ENCODE results near the gene LRRC4B.

Gene LRRC4B

DNA sequence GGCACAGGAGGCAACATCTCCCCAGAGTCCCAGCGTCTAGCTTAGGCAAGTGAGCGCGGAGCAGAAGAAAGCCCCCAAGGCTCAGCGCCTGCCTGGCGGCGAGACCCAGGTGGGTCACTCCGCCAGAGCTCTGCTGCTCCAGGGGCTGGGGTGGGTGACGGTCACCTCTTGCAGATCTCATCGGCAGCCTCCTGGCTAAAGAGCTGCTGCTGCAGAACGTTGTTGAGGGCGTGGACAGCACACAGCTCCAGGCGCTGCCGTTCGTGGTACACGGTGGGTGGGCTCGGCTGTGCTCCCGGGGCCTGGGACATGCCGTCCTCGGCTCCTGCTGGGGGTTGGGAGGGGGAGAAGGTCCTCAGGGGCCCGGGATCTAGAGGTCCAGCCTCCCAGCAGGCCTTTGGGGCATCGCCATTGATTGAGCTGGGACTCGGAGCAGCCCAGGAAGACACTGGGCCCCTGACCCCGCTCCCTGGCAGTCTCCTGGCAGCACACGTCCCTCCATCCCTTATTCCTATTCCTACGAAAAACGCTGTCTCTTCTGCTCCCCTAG is 58.0 kb downstream of the LRRC4B start:
- no peak for TF ChIP-seq Cebpa-rat (IDR thresholded peaks at IDR 0.05)
- H3K9ac ChIP-seq = peak overlapping the region; percentile 71 to 91 (median 83)

DNA sequence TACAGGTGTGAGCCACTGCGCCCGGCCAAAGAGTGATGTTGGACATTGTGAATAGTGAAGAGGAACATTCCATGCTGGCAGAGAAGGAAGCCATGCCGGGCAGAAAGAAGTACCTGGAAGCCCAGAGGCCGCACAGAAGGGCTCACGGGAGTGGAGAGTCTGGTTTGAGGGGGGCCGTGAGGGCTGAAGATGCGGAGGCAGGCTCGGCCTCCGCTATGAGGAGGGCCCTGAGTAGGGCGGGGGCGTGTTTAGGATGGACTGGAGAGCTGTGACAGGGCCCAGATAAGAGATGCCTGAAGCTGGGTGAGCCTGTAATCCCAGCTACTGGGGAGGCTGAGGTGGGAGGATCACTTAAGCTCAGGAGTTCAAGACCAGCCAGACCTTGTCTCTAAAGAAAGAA is 58.9 kb downstream of the LRRC4B start:
- no peak for TF ChIP-seq Cebpa-rat (IDR thresholded peaks at IDR 0.05)

More for the DNA sequence above, 58.0 kb downstream of the LRRC4B start:
- peak overlapping the region; percentile 82 to 93 (median 86) for H3K27ac ChIP-seq
- no peaks in the 10 kb centered on the region for H4K20me1 ChIP-seq
- H3K4me3 ChIP-seq = peak overlapping the region; percentile 55 to 86 (median 66)
- peaks cover 41 to 74% (median 68%) of the 10 kb centered on the region in 10 experiments for H3K4me1 ChIP-seq
- H3K36me3 ChIP-seq = peaks cover 0 to 13% (median 0%) of the 10 kb centered on the region in 11 experiments; a peak in 3 of 22 replicates
- H3K4me2 ChIP-seq = peak overlapping the region; percentile 76 to 99 (median 90)
- H3K9me3 ChIP-seq (replicated peaks in 1 of 11) = no peaks in the 10 kb centered on the region
- no peaks in the 10 kb centered on the region for H3K27me3 ChIP-seq

DNA sequence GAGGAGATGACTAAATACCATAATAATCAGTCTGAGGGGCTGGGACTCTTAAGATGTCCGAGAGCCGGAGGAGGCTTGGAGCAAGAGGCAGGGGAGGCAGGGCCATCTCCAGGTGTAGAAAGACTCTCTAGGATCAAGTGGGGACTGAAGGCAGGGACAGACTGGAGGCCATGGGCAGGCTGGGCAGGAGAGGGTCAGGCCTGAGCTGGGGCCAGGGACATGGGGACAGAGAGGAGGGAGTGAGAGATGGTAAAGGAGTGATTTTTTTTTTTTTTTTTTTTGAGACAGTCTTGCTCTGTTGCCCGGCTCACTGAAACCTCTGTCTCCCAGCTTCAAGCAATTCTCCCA is 59.4 kb downstream of the LRRC4B start:
- Histone ChIP-seq H3K27me3 (no peaks in the 10 kb centered on the region), H3K4me1 (peaks cover 41 to 60% (median 54%) of the 10 kb centered on the region in 10 experiments), H3K36me3 (peaks cover 0 to 14% (median 0%) of the 10 kb centered on the region in 11 experiments; a peak in 3 of 22 replicates), H4K20me1 (no peaks in the 10 kb centered on the region), H3K9ac (peak overlapping the region; percentile 46 to 90 (median 71); a peak in 19 of 22 replicates), H3K4me2 (peak overlapping the region; percentile 76 to 99 (median 90)), H3K4me3 (no peak overlapping the region), H3K27ac (peak overlapping the region in 10 of 11 experiments; percentile 72 to 91 (median 85); a peak in 20 of 22 replicates), H3K9me3 (replicated peaks in 1 of 11) (no peaks in the 10 kb centered on the region)
- no peak for TF ChIP-seq Cebpa-rat (IDR thresholded peaks at IDR 0.05)

More for the DNA sequence above, 58.9 kb downstream of the LRRC4B start:
- peaks cover 0 to 14% (median 0%) of the 10 kb centered on the region in 11 experiments; a peak in 3 of 22 replicates for H3K36me3 ChIP-seq
- peak overlapping the region; percentile 76 to 99 (median 90) for H3K4me2 ChIP-seq
- peak overlapping the region in 9 of 11 experiments; percentile 46 to 90 (median 70); a peak in 15 of 22 replicates for H3K9ac ChIP-seq
- H3K4me3 ChIP-seq = no peak overlapping the region
- no peaks in the 10 kb centered on the region for H4K20me1 ChIP-seq
- no peaks in the 10 kb centered on the region for H3K9me3 ChIP-seq (replicated peaks in 1 of 11)
- peak overlapping the region in 10 of 11 experiments; percentile 72 to 91 (median 85); a peak in 19 of 22 replicates for H3K27ac ChIP-seq
- H3K27me3 ChIP-seq = no peaks in the 10 kb centered on the region
- H3K4me1 ChIP-seq = peaks cover 41 to 65% (median 60%) of the 10 kb centered on the region in 10 experiments

DNA sequence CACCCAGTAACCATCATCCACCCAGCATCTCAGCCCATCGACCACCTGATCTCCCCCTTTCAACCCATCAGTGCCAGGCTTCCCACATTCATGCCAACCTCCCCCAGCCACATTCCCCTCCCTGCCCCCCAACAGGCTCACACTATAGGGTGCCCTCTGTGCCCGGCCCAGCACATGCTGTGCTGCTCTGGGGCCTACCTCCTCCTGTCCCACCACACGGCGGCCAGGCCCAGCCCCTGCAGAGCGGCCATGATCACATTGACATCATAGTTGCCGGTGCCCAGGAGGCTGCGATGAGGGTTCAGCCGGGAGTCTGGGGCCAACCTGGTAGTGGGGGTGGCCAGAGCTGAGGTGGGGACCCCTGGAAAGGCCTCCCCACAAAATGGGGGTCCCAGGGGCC is 60.9 kb downstream of the LRRC4B start:
- Histone ChIP-seq H3K4me1 (peaks cover 41 to 45% (median 44%) of the 10 kb centered on the region in 10 experiments), H3K4me2 (peak overlapping the region in 9 of 11 experiments; percentile 85 to 99 (median 90); a peak in 14 of 22 replicates), H3K27me3 (no peaks in the 10 kb centered on the region), H4K20me1 (no peaks in the 10 kb centered on the region), H3K4me3 (no peak overlapping the region), H3K9ac (peak overlapping the region in 5 of 11 experiments; percentile 68 to 81 (median 74); a peak in 9 of 22 replicates), H3K36me3 (peaks cover 0 to 14% (median 0%) of the 10 kb centered on the region in 11 experiments; a peak in 3 of 22 replicates), H3K9me3 (replicated peaks in 1 of 11) (no peaks in the 10 kb centered on the region), H3K27ac (peak overlapping the region in 10 of 11 experiments; percentile 72 to 91 (median 85); a peak in 18 of 22 replicates)
- no peak for TF ChIP-seq Cebpa-rat (IDR thresholded peaks at IDR 0.05)

DNA sequence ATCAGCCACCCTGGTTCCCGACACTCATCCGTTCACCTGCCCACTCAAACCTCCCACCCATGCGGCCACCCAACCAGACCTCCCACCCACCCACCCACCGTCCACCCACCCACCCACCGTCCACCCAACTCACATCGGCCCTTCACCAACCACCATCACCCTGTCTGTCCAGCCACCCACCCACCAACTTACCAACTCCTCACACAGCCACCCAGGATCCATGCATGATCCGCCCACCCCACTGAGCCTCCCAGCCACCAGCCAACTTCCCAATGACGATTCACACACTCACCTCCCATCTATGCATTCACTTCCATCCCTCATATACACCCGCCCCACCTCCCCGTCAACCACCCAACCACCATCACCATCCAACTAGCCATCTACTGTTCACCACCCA is 61.5 kb downstream of the LRRC4B start:
- Histone ChIP-seq H3K36me3 (peaks cover 0 to 14% (median 0%) of the 10 kb centered on the region in 11 experiments; a peak in 3 of 22 replicates), H3K4me1 (peaks cover 34 to 40% (median 37%) of the 10 kb centered on the region in 10 experiments), H3K4me3 (no peak overlapping the region), H3K27ac (no peak overlapping the region), H3K27me3 (no peaks in the 10 kb centered on the region), H3K9me3 (replicated peaks in 1 of 11) (no peaks in the 10 kb centered on the region), H3K4me2 (no peak overlapping the region), H4K20me1 (no peaks in the 10 kb centered on the region), H3K9ac (no peak overlapping the region)
- TF ChIP-seq Cebpa-rat (IDR thresholded peaks at IDR 0.05) = no peak

DNA sequence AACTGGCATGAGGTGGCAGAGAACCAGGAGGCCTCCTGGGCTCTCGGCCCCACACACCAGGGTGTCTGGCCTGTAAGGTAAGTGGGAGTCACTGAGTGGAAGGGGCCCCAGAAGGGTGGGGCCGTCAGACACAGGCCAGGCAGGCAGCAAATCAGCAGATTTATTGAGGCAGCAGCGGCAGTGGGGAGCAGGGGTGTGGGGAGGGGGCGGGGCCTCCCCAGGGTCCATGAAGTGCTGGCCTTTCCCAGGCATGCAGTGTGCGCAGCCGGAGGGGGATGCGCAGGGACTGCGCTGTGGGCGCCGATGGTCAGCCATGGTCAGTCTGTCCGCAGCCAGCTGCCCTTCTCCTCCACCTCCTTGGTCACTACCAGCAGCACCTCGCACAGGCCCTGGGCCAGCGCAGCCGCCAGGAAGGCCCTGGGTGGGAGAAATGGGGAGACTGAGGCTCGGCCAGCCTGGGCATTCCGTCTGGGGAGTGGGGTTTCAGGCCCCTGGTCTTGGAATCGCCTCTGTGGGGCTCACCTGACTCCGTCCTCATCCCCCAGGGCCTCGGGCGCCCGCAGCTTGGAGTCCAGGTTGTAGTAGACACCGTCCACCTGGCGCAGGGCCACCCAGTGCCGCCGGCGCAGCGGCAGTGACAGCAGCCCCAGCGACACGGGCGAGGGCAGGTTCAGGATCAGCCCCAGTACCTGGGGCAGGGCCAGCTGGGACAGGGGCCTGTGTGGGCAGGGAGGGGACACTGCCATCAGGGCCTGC is 62.2 kb downstream of the LRRC4B start:
- Histone ChIP-seq H3K4me2 (no peak overlapping the region), H3K9me3 (replicated peaks in 1 of 11) (no peaks in the 10 kb centered on the region), H3K27me3 (no peaks in the 10 kb centered on the region), H3K4me3 (no peak overlapping the region), H4K20me1 (no peaks in the 10 kb centered on the region), H3K4me1 (peaks cover 34 to 44% (median 41%) of the 10 kb centered on the region in 10 experiments), H3K36me3 (peaks cover 0 to 14% (median 0%) of the 10 kb centered on the region in 11 experiments; a peak in 3 of 22 replicates), H3K9ac (no peak overlapping the region), H3K27ac (no peak overlapping the region)
- TF ChIP-seq Cebpa-rat (IDR thresholded peaks at IDR 0.05) = no peak

DNA sequence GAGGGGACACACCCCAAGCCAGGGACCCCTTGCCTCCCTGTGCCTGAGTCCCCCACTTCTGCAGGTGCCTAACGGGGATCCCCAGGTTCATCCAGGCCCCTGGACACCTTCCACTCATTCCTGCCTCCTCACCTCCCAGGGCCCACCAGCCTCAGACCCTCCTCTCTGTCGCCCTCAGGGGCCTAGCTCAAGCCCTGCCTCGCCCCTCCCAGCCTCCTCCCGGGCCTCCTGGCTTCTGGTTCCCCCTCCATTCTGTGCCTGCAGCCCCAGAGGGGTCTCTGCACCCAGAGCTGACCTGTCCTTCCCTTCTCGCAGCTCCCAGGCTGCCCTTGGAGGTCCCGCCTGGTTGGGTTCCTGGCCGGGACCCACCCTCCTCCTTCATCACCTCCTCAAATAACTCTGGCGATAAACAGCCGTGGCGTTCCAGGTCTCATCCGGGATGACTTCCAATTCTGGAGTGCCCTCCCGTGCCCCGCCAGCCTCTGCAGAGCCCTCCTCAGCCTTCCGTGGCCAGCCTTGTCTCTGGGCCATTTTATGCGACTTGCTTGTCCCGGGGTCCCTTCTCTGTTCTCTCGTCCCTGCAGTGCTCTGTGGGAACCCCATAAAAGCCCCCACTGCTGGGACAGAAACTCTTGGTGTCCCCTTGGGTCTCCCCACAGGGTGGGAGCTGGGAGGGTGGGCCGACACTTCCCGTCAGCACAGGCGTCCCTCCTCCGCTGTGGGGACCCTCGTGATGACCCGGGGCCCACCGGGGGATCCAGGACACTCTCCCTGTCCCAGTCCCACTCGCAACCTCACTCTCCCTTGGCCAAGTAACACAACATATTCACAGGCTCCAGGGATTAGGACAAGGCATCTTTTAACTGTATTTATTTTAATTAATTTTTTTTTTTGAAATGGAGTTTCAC is 66.4 kb downstream of the LRRC4B start:
- H3K4me1 ChIP-seq = peaks cover 5 to 26% (median 22%) of the 10 kb centered on the region in 10 experiments; a peak in 18 of 20 replicates
- H3K9ac ChIP-seq = peak overlapping the region in 2 of 11 experiments; percentile 19 to 52; a peak in 3 of 22 replicates
- H3K4me2 ChIP-seq = peak overlapping the region in 4 of 11 experiments; percentile 77 to 94 (median 93); a peak in 8 of 22 replicates
- no peaks in the 10 kb centered on the region for H3K9me3 ChIP-seq (replicated peaks in 1 of 11)
- peaks cover 0 to 11% (median 0%) of the 10 kb centered on the region in 11 experiments; a peak in 1 of 22 replicates for H3K27me3 ChIP-seq
- no peak for TF ChIP-seq Cebpa-rat (IDR thresholded peaks at IDR 0.05)
- no peak overlapping the region for H3K27ac ChIP-seq
- H3K4me3 ChIP-seq = no peak overlapping the region
- no peaks in the 10 kb centered on the region for H4K20me1 ChIP-seq
- peaks cover 0 to 14% (median 0%) of the 10 kb centered on the region in 11 experiments; a peak in 3 of 22 replicates for H3K36me3 ChIP-seq

DNA sequence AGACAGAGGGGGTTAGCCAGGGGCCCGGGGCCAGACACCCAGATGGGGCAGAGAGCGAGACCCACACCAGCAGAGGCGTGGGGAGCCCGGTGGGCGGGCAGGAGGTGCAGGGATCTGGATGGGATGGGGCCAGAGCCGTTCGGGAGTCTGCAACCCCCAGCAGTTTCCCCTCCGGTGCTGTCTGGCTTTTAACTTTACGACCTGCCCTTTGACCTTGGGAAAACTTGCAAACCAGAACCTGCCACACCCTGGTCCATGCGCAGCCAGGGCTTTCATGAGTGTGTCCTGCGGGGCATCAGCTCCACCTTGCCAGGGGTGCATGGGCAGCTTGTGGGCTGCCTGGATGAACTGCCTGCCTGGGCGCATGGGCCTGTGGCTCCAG is 67.1 kb downstream of the LRRC4B start:
- Histone ChIP-seq H4K20me1 (no peaks in the 10 kb centered on the region), H3K27me3 (peaks cover 0 to 11% (median 0%) of the 10 kb centered on the region in 11 experiments; a peak in 1 of 22 replicates), H3K4me1 (peaks cover 5 to 26% (median 22%) of the 10 kb centered on the region in 10 experiments; a peak in 18 of 20 replicates), H3K27ac (peak overlapping the region in 1 of 11 experiments; percentile 28; a peak in 1 of 22 replicates), H3K4me3 (no peak overlapping the region), H3K9ac (peak overlapping the region in 2 of 11 experiments; percentile 19 to 52; a peak in 5 of 22 replicates), H3K4me2 (peak overlapping the region in 8 of 11 experiments; percentile 12 to 94 (median 84); a peak in 11 of 22 replicates), H3K36me3 (peaks cover 0 to 11% (median 0%) of the 10 kb centered on the region in 11 experiments; a peak in 3 of 22 replicates), H3K9me3 (replicated peaks in 1 of 11) (no peaks in the 10 kb centered on the region)
- TF ChIP-seq Cebpa-rat (IDR thresholded peaks at IDR 0.05) = no peak
